ENCODE results near the gene NUP210. TPM values are rescaled to one million over a fixed set of nuclear protein-coding genes. Genes with fewer than 3 reads are reported as not detected.

The NUP210 gene
- total and polyA plus RNA-seq, 4 donors = 9.9 to 38.6 (median 22.9) TPM

DNA sequence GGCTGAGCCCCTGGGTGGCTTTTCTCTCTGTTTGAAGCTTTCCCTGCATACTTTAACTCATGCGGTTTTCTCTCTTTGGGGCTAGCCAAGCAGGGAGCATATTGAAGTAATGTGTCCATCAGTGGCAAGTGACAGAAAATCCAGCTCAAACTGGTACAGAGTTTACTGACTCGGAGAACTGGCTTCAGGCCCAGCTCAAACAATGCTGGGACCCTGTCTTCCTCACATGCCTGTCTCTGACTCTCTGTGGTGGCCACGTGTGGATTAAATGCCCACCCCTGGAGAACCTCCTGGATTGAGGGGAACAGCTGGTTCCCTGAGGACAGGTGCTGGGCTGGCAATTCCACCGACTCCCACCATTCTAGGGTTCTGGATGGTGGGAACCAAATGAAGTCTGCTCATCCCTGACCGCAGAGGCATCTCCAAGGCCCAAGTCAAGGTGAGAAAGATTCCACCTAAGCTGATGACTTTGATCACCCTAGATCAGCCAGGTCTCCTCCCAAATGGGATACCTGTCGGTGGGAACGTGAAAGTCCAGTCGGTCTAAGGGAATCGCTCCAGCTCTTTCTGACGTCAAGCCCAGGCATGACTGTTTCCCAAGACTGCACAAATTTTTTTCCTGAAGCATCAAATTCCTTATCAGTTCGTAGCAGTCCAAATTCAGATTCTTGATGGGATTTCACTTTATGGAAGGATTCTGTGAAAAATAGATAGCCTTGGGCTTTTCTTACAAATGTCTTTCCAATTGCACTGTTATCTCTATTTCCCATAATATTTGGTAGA, 43.7 kb upstream of the NUP210 start:
- TF ChIP-seq EGR1 (IDR thresholded peaks at IDR 0.05; ENCODE audit: low read depth in 2 of 2) (no peak), TAF1 (conservative IDR thresholded peaks at IDR 0.05) (no peak), RAD21 (IDR thresholded peaks at IDR 0.05) (no peak)
- H3K27me3 ChIP-seq (ENCODE audit: control insufficient read depth in 4 of 4, insufficient read depth in 4 of 4, low read length in 3 of 4) = no peaks in the 10 kb centered on the region
- H3K27ac ChIP-seq (ENCODE audit: low read depth in 1 of 2, low read length in 2 of 2) = no peak overlapping the region
- H3K9me3 ChIP-seq (ENCODE audit: control insufficient read depth in 4 of 4, low read length in 3 of 4) = no peaks in the 10 kb centered on the region
- no peaks in the 10 kb centered on the region for H3K36me3 ChIP-seq (ENCODE audit: control insufficient read depth in 4 of 4, insufficient read depth in 3 of 4, low read depth in 1 of 4, low read length in 3 of 4)
- WGBS = 87% methylated on average over 11 of the region's 11 CpGs
- no peak overlapping the region for H3K4me3 ChIP-seq (ENCODE audit: low read depth in 1 of 3, low read length in 3 of 3)
- DNase-seq (ENCODE audit: low spot score) = no peak
- H3K4me1 ChIP-seq (ENCODE audit: control insufficient read depth in 4 of 4, insufficient read depth in 4 of 4, low read length in 3 of 4) = no peaks in the 10 kb centered on the region
- H3K9ac ChIP-seq (ENCODE audit: low read depth in 1 of 2, low read length in 2 of 2) = no peak overlapping the region

DNA sequence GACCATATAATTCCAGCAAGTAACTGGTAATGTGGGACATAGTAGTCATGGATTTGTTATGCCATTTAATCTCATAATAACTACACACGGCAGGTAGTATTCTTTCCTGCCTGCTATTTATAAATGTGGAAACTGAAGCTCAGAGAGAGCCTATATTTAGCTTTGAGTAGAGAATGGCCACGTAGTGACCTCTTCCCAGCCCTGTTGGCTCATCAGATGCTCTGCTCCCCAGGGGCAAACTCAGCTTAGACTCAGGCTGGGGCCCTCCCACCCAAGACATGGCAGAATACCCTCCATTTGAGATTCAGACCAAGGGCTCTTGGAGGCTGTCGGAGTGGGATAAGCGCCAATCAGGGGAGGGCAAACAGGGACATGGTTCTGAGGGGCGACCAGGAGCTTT, 42.7 kb upstream of the NUP210 start:
- TF ChIP-seq, protein P1, sequence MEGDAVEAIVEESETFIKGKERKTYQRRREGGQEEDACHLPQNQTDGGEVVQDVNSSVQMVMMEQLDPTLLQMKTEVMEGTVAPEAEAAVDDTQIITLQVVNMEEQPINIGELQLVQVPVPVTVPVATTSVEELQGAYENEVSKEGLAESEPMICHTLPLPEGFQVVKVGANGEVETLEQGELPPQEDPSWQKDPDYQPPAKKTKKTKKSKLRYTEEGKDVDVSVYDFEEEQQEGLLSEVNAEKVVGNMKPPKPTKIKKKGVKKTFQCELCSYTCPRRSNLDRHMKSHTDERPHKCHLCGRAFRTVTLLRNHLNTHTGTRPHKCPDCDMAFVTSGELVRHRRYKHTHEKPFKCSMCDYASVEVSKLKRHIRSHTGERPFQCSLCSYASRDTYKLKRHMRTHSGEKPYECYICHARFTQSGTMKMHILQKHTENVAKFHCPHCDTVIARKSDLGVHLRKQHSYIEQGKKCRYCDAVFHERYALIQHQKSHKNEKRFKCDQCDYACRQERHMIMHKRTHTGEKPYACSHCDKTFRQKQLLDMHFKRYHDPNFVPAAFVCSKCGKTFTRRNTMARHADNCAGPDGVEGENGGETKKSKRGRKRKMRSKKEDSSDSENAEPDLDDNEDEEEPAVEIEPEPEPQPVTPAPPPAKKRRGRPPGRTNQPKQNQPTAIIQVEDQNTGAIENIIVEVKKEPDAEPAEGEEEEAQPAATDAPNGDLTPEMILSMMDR (IDR thresholded peaks at IDR 0.05; ENCODE audit: low read depth, low read length, missing input control) = no peak
- TF ChIP-seq RAD21 (IDR thresholded peaks at IDR 0.05) (no peak), HNF4A (conservative IDR thresholded peaks at IDR 0.05) (no peak), FOXA2 (IDR thresholded peaks at IDR 0.05) (no peak)
- TF ChIP-seq, protein P2, sequence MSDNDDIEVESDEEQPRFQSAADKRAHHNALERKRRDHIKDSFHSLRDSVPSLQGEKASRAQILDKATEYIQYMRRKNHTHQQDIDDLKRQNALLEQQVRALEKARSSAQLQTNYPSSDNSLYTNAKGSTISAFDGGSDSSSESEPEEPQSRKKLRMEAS (IDR thresholded peaks at IDR 0.05) = no peak
- no peak overlapping the region for H3K9ac ChIP-seq (ENCODE audit: low read depth in 1 of 2, low read length in 2 of 2)
- no peaks in the 10 kb centered on the region for H3K9me3 ChIP-seq (ENCODE audit: control insufficient read depth in 4 of 4, low read length in 3 of 4)
- H3K4me3 ChIP-seq (ENCODE audit: low read depth in 1 of 3, low read length in 3 of 3) = no peak overlapping the region
- H3K27ac ChIP-seq (ENCODE audit: low read depth in 1 of 2, low read length in 2 of 2) = no peak overlapping the region
- DNase-seq (ENCODE audit: low spot score) = no peak
- no peaks in the 10 kb centered on the region for H3K27me3 ChIP-seq (ENCODE audit: control insufficient read depth in 4 of 4, insufficient read depth in 4 of 4, low read length in 3 of 4)
- H3K36me3 ChIP-seq (ENCODE audit: control insufficient read depth in 4 of 4, insufficient read depth in 3 of 4, low read depth in 1 of 4, low read length in 3 of 4) = no peaks in the 10 kb centered on the region
- 89% methylated on average over 5 of the region's 5 CpGs for WGBS
- H3K4me1 ChIP-seq (ENCODE audit: control insufficient read depth in 4 of 4, insufficient read depth in 4 of 4, low read length in 3 of 4) = no peaks in the 10 kb centered on the region

DNA sequence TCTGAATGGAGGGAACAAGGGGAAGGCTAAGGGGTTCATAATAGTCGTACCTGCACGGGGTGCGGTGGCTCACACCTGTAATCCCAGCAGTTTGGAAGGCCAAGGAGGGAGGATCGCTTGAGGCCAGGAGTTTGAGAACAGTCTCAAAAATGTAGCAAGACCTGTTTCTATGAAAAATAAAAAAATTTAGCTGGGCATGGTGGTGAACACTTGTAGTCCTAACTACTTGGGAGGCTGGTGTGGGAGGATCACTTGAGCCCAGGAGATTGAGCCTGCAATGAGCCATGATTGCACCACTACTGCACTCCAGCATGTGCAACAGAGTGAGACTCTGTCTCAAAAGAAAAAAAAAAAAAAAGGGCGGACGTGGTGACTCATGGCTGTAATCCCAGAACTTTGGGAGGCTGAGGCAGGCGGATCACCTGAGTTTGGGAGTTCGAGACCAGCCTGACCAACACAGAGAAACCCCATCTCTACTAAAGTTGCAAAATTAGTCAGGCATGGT, 42.1 kb upstream of the NUP210 start:
- H3K27ac ChIP-seq (ENCODE audit: low read depth in 1 of 2, low read length in 2 of 2) = no peak overlapping the region
- H3K9me3 ChIP-seq (ENCODE audit: control insufficient read depth in 4 of 4, low read length in 3 of 4) = no peaks in the 10 kb centered on the region
- DNase-seq (ENCODE audit: low spot score) = no peak
- H3K36me3 ChIP-seq (ENCODE audit: control insufficient read depth in 4 of 4, insufficient read depth in 3 of 4, low read depth in 1 of 4, low read length in 3 of 4) = no peaks in the 10 kb centered on the region
- H3K4me1 ChIP-seq (ENCODE audit: control insufficient read depth in 4 of 4, insufficient read depth in 4 of 4, low read length in 3 of 4) = no peaks in the 10 kb centered on the region
- TF ChIP-seq SP1 (IDR thresholded peaks at IDR 0.05) = no peak
- TF ChIP-seq TAF1 (conservative IDR thresholded peaks at IDR 0.05) = no peak
- TF ChIP-seq, protein P3, sequence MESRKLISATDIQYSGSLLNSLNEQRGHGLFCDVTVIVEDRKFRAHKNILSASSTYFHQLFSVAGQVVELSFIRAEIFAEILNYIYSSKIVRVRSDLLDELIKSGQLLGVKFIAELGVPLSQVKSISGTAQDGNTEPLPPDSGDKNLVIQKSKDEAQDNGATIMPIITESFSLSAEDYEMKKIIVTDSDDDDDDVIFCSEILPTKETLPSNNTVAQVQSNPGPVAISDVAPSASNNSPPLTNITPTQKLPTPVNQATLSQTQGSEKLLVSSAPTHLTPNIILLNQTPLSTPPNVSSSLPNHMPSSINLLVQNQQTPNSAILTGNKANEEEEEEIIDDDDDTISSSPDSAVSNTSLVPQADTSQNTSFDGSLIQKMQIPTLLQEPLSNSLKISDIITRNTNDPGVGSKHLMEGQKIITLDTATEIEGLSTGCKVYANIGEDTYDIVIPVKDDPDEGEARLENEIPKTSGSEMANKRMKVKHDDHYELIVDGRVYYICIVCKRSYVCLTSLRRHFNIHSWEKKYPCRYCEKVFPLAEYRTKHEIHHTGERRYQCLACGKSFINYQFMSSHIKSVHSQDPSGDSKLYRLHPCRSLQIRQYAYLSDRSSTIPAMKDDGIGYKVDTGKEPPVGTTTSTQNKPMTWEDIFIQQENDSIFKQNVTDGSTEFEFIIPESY (IDR thresholded peaks at IDR 0.05) = no peak
- TF ChIP-seq FOXA1 (IDR thresholded peaks at IDR 0.05) = no peak
- no peak for TF ChIP-seq GABPA (IDR thresholded peaks at IDR 0.05 in 1 of 2, conservative IDR thresholded peaks at IDR 0.05 in 1 of 2)
- H3K9ac ChIP-seq (ENCODE audit: low read depth in 1 of 2, low read length in 2 of 2) = no peak overlapping the region
- no peak overlapping the region for H3K4me3 ChIP-seq (ENCODE audit: low read depth in 1 of 3, low read length in 3 of 3)
- H3K27me3 ChIP-seq (ENCODE audit: control insufficient read depth in 4 of 4, insufficient read depth in 4 of 4, low read length in 3 of 4) = no peaks in the 10 kb centered on the region
- WGBS = 96% methylated on average over 8 of the region's 8 CpGs

Data from liver (tissue), 9 donors.